Spleen (tissue), 11 donors: ENCODE measurements around the gene ZDHHC24. TPM values are rescaled to one million over a fixed set of nuclear protein-coding genes. Genes with fewer than 3 reads are reported as not detected.
A peak's percentile ranks its signal among the peaks of the same experiment; 100 is the strongest.

ENCODE experiments used
- DNase-seq: peaks from one replicate; pipeline ENCODE4 v3.0.0-alpha.2; 2020
- H3K27ac ChIP-seq, 8 donors: fragments of 200-600 bp; sonication (generic) in 7 of 8; 1 replicate in 4 of 8; 2 replicates in 4 of 8; pipeline versions ENCODE4 v1.5.0 to v1.8.0; 2016 to 2021; ENCODE audit warnings: inconsistent platforms in 4 of 8, mild to moderate bottlenecking in 4 of 8, moderate library complexity in 1 of 8
- H3K27me3 ChIP-seq, 7 donors: fragments of 200-600 bp; sonication (generic) in 6 of 7; replicated peaks in 1 of 7; 1 replicate in 4 of 7; 2 replicates in 3 of 7; pipeline versions ENCODE4 v1.5.0 to v1.8.0; 2016 to 2021; ENCODE audit warnings: inconsistent platforms in 3 of 7, mild to moderate bottlenecking in 1 of 7
- H3K36me3 ChIP-seq, 6 donors: fragments of 200-600 bp; sonication (generic) in 5 of 6; 1 replicate in 4 of 6; 2 replicates in 2 of 6; pipeline versions ENCODE4 v1.5.0 to v1.8.0; 2016 to 2021; ENCODE audit warnings: inconsistent platforms in 2 of 6
- H3K4me1 ChIP-seq, 6 donors: fragments of 200-600 bp; sonication (generic) in 5 of 6; 1 replicate in 3 of 6; 2 replicates in 3 of 6; pipeline versions ENCODE4 v1.5.0 to v1.8.0; 2016 to 2021; ENCODE audit warnings: inconsistent platforms in 3 of 6
- H3K4me3 ChIP-seq, 8 donors: fragments of 200-600 bp; sonication (generic) in 7 of 8; 1 replicate in 4 of 8; 2 replicates in 4 of 8; pipeline versions ENCODE4 v1.5.0 to v1.8.0; 2016 to 2021; ENCODE audit warnings: inconsistent platforms in 4 of 8, mild to moderate bottlenecking in 4 of 8, moderate library complexity in 2 of 8
- H3K9me3 ChIP-seq, 8 donors: fragments of 200-600 bp; sonication (generic) in 7 of 8; 1 replicate in 4 of 8; 2 replicates in 4 of 8; pipeline versions ENCODE4 v1.5.0 to v1.8.0; 2016 to 2021; ENCODE audit warnings: inconsistent platforms in 4 of 8
- CTCF ChIP-seq, 11 experiments: fragments of 200-600 bp in 7 of 11; fragments of 450-650 bp in 4 of 11; sonication (generic) in 4 of 11; IDR thresholded peaks in 8 of 11; conservative IDR thresholded peaks in 3 of 11; 1 replicate in 7 of 11; 2 replicates in 4 of 11; pipeline versions ENCODE4 v1.4.0 to v1.8.0; 2016 to 2021; ENCODE audit warnings: antibody characterized with exemption in 11 of 11, inconsistent platforms in 4 of 11, mild to moderate bottlenecking in 1 of 11
- POLR2A ChIP-seq, 3 donors: fragments of 450-650 bp; IDR thresholded peaks; one replicate each; pipeline ENCODE4 v1.5.1; 2017; ENCODE audit warnings: antibody characterized with exemption in 3 of 3, mild to moderate bottlenecking in 1 of 3
- POLR2AphosphoS5 ChIP-seq, 3 donors: sonication (generic); formaldehyde crosslinking; IDR thresholded peaks; one replicate each; pipeline ENCODE4 v1.5.1; 2017; ENCODE audit warnings: antibody characterized with exemption in 3 of 3
- WGBS, 5 donors: extraction: QIAGEN DNeasy Blood & Tissue Kit in 3 of 5; methylation state at CpG; one replicate each; pipeline versions ENCODE4 v1.1.5 to v1.1.7; 2013 to 2018; 5-methylcytosine and 5-hydroxymethylcytosine counted together
- intact Hi-C: fragments of 100-400 bp; cut with DNase I; formaldehyde crosslinking; loops from one replicate; pipeline ENCODE4 v1.15.0; 2023; ENCODE audit warnings: low total_unique reads
- polyA plus RNA-seq, 3 donors: library from polyadenylated mRNA; stranded (reverse); fragments of 200-250 nt; gene quantifications; one replicate each; pipeline ENCODE4 v1.2.1, GENCODE V29; 2013
- total RNA-seq, 7 donors: library from RNA; depleted of rRNA in 3 of 7; stranded (reverse); fragments of >200 nt in 3 of 7; fragmentation: NEBNext Ultra II Directional in 4 of 7; extraction: Animal tissue kit (Norgen Biotek cat#: 25700) in 4 of 7; gene quantifications; one replicate each; pipeline versions ENCODE4 v1.1.0 to v1.2.1, GENCODE V29; 2016 to 2021
- donor health status: healthy with polysubstance abuse.
- donor health status: DM: no; HTN: no; CAD: no; lungs with moderate emphysema.
- donor health status: DM: no; HTN: no; CAD: no.
- donor health status: Bipolar disorder and iron deficiency.
- donor health status: healthy.
- donor health status: DM: no; HTN: no; CAD: no.
- donor health status: DM: yes; HTN: yes; CAD: no.

Gene ZDHHC24
- total and polyA plus RNA-seq, 10 donors: 9.1 to 25.7 (median 21.1) TPM

DNA sequence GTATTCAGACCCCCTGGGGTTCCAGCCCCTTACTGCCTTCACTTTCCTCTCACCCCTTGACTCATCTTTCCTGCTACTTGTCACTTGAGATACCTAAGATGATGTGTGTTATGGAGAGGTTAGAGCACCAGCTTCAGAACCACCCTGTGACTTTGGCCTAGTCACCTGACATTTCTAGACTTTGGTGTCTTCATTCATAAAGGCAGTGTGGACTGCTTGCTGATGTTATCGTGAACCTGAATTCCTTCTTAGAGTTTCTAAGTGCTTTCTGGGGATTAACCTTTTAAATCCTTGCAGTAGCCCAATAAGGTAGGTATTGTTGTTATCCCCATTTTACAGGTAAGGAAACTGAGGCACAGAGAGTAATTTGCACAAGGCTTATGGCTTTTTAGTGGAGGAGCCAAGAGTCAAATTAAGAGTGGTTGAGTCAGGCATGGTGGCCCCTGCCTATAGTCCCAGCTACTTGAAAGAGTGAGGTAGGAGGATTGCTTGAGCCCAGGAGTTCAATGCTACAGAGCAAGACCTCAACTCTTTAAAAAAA lies 40.5 kb downstream of the ZDHHC24 start:
- 5 to 95% (median 88%) methylated on average over 1 of the region's 1 CpG for WGBS, 5 donors
- Histone ChIP-seq H3K4me3 (no peak overlapping the region), H3K27me3 (no peaks in the 10 kb centered on the region), H3K36me3 (peaks cover 0 to 79% (median 18%) of the 10 kb centered on the region in 6 donors), H3K27ac (no peak overlapping the region), H3K4me1 (peaks cover 0 to 13% (median 5%) of the 10 kb centered on the region in 6 donors), H3K9me3 (no peaks in the 10 kb centered on the region)
- no peak for DNase-seq
- intact Hi-C loops: no loop called here
- TF ChIP-seq CTCF (IDR thresholded peaks at IDR 0.05 in 8 of 11, conservative IDR thresholded peaks at IDR 0.05 in 3 of 11) (no peak), POLR2AphosphoS5 (IDR thresholded peaks at IDR 0.05) (no peak), POLR2A (IDR thresholded peaks at IDR 0.05) (no peak)

- H3K4me3 ChIP-seq: no peak overlapping the region
- H3K4me1 ChIP-seq: no peaks in the 10 kb centered on the region
- intact Hi-C loops: no loop called here
- no peaks in the 10 kb centered on the region for H3K27me3 ChIP-seq
- H3K27ac ChIP-seq: no peak overlapping the region
- 94 to 97% (median 96%) methylated on average over 5 of the region's 5 CpGs for WGBS, 5 donors
- H3K36me3 ChIP-seq: peaks cover 0 to 99% (median 44%) of the 10 kb centered on the region in 6 donors
- no peaks in the 10 kb centered on the region for H3K9me3 ChIP-seq
- TF ChIP-seq CTCF (IDR thresholded peaks at IDR 0.05 in 8 of 11, conservative IDR thresholded peaks at IDR 0.05 in 3 of 11) (no peak), POLR2AphosphoS5 (IDR thresholded peaks at IDR 0.05) (no peak), POLR2A (IDR thresholded peaks at IDR 0.05) (no peak)
- DNase-seq: no peak
These were observed 47.3 kb downstream of the ZDHHC24 start for GRCh38 chr11:66498506-66498905.

GRCh38 chr11:66497206-66497605 lies 48.6 kb downstream of the ZDHHC24 start:
- TF ChIP-seq POLR2A (IDR thresholded peaks at IDR 0.05): no peak
- TF ChIP-seq CTCF (IDR thresholded peaks at IDR 0.05 in 8 of 11, conservative IDR thresholded peaks at IDR 0.05 in 3 of 11): no peak
- Histone ChIP-seq H3K27me3 (no peaks in the 10 kb centered on the region), H3K27ac (no peak overlapping the region), H3K9me3 (no peaks in the 10 kb centered on the region), H3K36me3 (peaks cover 0 to 99% (median 54%) of the 10 kb centered on the region in 6 donors), H3K4me3 (no peak overlapping the region), H3K4me1 (no peaks in the 10 kb centered on the region)
- no peak for DNase-seq
- intact Hi-C loops: no loop called here
- 94 to 98% (median 95%) methylated on average over 14 to 16 of the region's 16 CpGs for WGBS, 5 donors

DNA sequence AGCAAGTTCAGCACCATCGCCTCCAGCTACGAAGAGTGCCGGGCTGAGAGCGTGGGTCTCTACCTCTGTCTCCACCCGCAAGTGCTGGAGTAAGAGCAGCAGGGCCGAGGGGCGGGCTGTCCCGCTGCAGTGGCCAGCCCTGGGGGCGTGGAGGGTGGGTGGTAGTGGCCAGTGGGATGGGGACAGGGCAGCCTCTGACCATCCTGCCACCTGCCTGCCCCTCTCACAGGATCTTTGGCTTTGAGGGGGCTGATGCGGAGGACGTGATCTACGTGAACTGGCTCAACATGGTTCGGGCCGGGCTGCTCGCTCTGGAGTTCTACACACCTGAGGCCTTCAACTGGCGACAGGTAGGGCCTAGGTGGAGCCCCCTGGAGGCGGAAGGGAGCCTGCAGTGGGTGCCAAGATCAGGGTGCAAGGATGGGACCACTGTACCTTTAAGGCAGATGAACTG lies 50.4 kb downstream of the ZDHHC24 start:
- no peaks in the 10 kb centered on the region for H3K4me1 ChIP-seq
- peaks cover 0 to 100% (median 60%) of the 10 kb centered on the region in 6 donors for H3K36me3 ChIP-seq
- no peak for DNase-seq
- no peaks in the 10 kb centered on the region for H3K9me3 ChIP-seq
- no peak overlapping the region for H3K4me3 ChIP-seq
- no peaks in the 10 kb centered on the region for H3K27me3 ChIP-seq
- no peak overlapping the region for H3K27ac ChIP-seq
- TF ChIP-seq POLR2A (IDR thresholded peaks at IDR 0.05) (no peak), CTCF (IDR thresholded peaks at IDR 0.05 in 8 of 11, conservative IDR thresholded peaks at IDR 0.05 in 3 of 11) (peak in 2 of 11 experiments; percentile 11 to 21)
- 93 to 98% (median 95%) methylated on average over 15 to 17 of the region's 17 CpGs for WGBS, 5 donors
- intact Hi-C loops: no loop called here
